H9 (cell line): ENCODE results near the gene MESP1. TPM values are rescaled to one million over a fixed set of nuclear protein-coding genes. Genes with fewer than 3 reads are reported as not detected.

Experiments used
- DNase-seq: peaks from one replicate; pipeline ENCODE4 v3.0.0-alpha.2; 2017
- H2AFZ ChIP-seq: one replicate; pipeline ENCODE4 v1.6.1; 2013; ENCODE audit warnings: mild to moderate bottlenecking, low read length, control low read depth, moderate library complexity
- H2AK5ac ChIP-seq: 2 replicates; pipeline ENCODE4 v1.6.1; 2013; ENCODE audit warnings: low read length, control low read depth, mixed read lengths; ENCODE audit not compliant: insufficient read length
- H2BK120ac ChIP-seq: one replicate; pipeline ENCODE4 v1.6.1; 2013; ENCODE audit warnings: low read depth, mild to moderate bottlenecking, low read length, control low read depth, inconsistent platforms; ENCODE audit not compliant: poor library complexity, severe bottlenecking
- H2BK12ac ChIP-seq: 2 replicates; pipeline ENCODE4 v1.6.1; 2013; ENCODE audit warnings: low read length, control low read depth, mixed read lengths, low read depth; ENCODE audit not compliant: insufficient read length
- H2BK15ac ChIP-seq: 2 replicates; pipeline ENCODE4 v1.6.1; 2013; ENCODE audit warnings: low read depth, low read length, control low read depth
- H2BK20ac ChIP-seq: one replicate; pipeline ENCODE4 v1.6.1; 2013; ENCODE audit warnings: low read depth, mild to moderate bottlenecking, low read length, control low read depth, inconsistent platforms; ENCODE audit not compliant: poor library complexity, severe bottlenecking
- H2BK5ac ChIP-seq: 2 replicates; pipeline ENCODE4 v1.6.1; 2013; ENCODE audit warnings: low read length, control low read depth, mixed read lengths; ENCODE audit not compliant: insufficient read length
- H3K14ac ChIP-seq: 2 replicates; pipeline ENCODE4 v1.6.1; 2013; ENCODE audit warnings: low read length, control low read depth; ENCODE audit not compliant: insufficient read depth
- H3K18ac ChIP-seq: 2 replicates; pipeline ENCODE4 v1.6.1; 2013; ENCODE audit warnings: low read depth, mild to moderate bottlenecking, mixed read lengths, low read length, control low read depth; ENCODE audit not compliant: insufficient read length
- H3K23ac ChIP-seq: 2 replicates; pipeline ENCODE4 v1.6.1; 2013; ENCODE audit warnings: low read length, control low read depth, mixed read lengths, low read depth; ENCODE audit not compliant: insufficient read length
- H3K23me2 ChIP-seq: 2 replicates; pipeline ENCODE4 v1.6.1; 2013; ENCODE audit warnings: low read depth, mild to moderate bottlenecking, mixed read lengths, low read length, control low read depth; ENCODE audit not compliant: insufficient read length, poor library complexity, severe bottlenecking
- H3K27ac ChIP-seq: 2 replicates; pipeline ENCODE4 v1.5.1; 2013; ENCODE audit warnings: low read length, control low read depth, mixed read lengths, low read depth; ENCODE audit not compliant: insufficient read length
- H3K27me3 ChIP-seq: 2 replicates; pipeline ENCODE4 v1.6.1; 2013; ENCODE audit warnings: low read length, control low read depth, inconsistent platforms; ENCODE audit not compliant: insufficient read depth
- H3K4ac ChIP-seq: 2 replicates; pipeline ENCODE4 v1.6.1; 2013; ENCODE audit warnings: low read depth, mild to moderate bottlenecking, control low read depth, inconsistent platforms, low read length, moderate library complexity
- H3K4me1 ChIP-seq: 2 replicates; pipeline ENCODE4 v1.6.1; 2013; ENCODE audit warnings: low read length, control low read depth, inconsistent platforms; ENCODE audit not compliant: insufficient read depth
- H3K4me2 ChIP-seq: 2 replicates; pipeline ENCODE4 v1.6.1; 2013; ENCODE audit warnings: low read length, control low read depth, mixed read lengths; ENCODE audit not compliant: insufficient read length, insufficient read depth
- H3K56ac ChIP-seq: 2 replicates; pipeline ENCODE4 v1.6.1; 2013; ENCODE audit warnings: low read depth, mild to moderate bottlenecking, mixed read lengths, low read length, control low read depth; ENCODE audit not compliant: insufficient read length
- H3K79me1 ChIP-seq: 2 replicates; pipeline ENCODE4 v1.6.1; 2013; ENCODE audit warnings: low read depth, mild to moderate bottlenecking, moderate library complexity, low read length, control low read depth, inconsistent platforms; ENCODE audit not compliant: insufficient read depth, poor library complexity, severe bottlenecking
- H3K79me2 ChIP-seq: 2 replicates; pipeline ENCODE4 v1.6.1; 2013; ENCODE audit warnings: low read length, control low read depth, inconsistent platforms; ENCODE audit not compliant: insufficient read depth
- H3K9ac ChIP-seq: 2 replicates; pipeline ENCODE4 v1.6.1; 2013; ENCODE audit warnings: low read length, control low read depth, mixed read lengths; ENCODE audit not compliant: insufficient read length; ENCODE audit errors: extremely low read depth
- H3K9me3 ChIP-seq: one replicate; pipeline ENCODE4 v1.6.1; 2013; ENCODE audit warnings: low read depth, low read length, inconsistent platforms; ENCODE audit not compliant: control insufficient read depth
- H3T11ph ChIP-seq: one replicate; pipeline ENCODE4 v1.6.1; 2013; ENCODE audit warnings: mild to moderate bottlenecking, low read length, control low read depth, inconsistent platforms
- H4K20me1 ChIP-seq: one replicate; pipeline ENCODE4 v1.6.1; 2013; ENCODE audit not compliant: control insufficient read depth, insufficient read length, insufficient read depth
- H4K5ac ChIP-seq: 2 replicates; pipeline ENCODE4 v1.6.1; 2013; ENCODE audit warnings: low read depth, mild to moderate bottlenecking, mixed read lengths, low read length, control low read depth; ENCODE audit not compliant: insufficient read length
- H4K8ac ChIP-seq: replicated peaks from 2 replicates; pipeline ENCODE4 v1.6.1; 2013; ENCODE audit warnings: low read length, control low read depth, mixed read lengths, low read depth; ENCODE audit not compliant: insufficient read length
- H4K91ac ChIP-seq: 2 replicates; pipeline ENCODE4 v1.6.1; 2013; ENCODE audit warnings: low read depth, mild to moderate bottlenecking, moderate library complexity, mixed read lengths, low read length, control low read depth; ENCODE audit not compliant: insufficient read length
- H3K27ac Mint-ChIP-seq, 3 experiments: 2 replicates in 2 of 3; 3 replicates in 1 of 3; pipeline ENCODE4 v1.8.0; 2020 to 2021; ENCODE audit warnings: mixed read lengths in 3 of 3, mild to moderate bottlenecking in 1 of 3, moderate library complexity in 1 of 3
- H3K27me3 Mint-ChIP-seq: 2 replicates; pipeline ENCODE4 v1.8.0; 2021; ENCODE audit warnings: low read depth, mild to moderate bottlenecking, moderate library complexity, mixed read lengths
- H3K36me3 Mint-ChIP-seq, 3 experiments: 2 replicates in 2 of 3; 3 replicates in 1 of 3; pipeline ENCODE4 v1.8.0; 2020 to 2021; ENCODE audit warnings: low read depth in 3 of 3, mixed read lengths in 3 of 3; ENCODE audit not compliant: insufficient read depth in 1 of 3
- H3K4me1 Mint-ChIP-seq, 2 experiments: 2 replicates each; pipeline ENCODE4 v1.8.0; 2020; ENCODE audit warnings: mixed read lengths in 2 of 2
- H3K4me3 Mint-ChIP-seq, 2 experiments: 2 replicates in 1 of 2; 3 replicates in 1 of 2; pipeline ENCODE4 v1.8.0; 2020 to 2021; ENCODE audit warnings: mild to moderate bottlenecking in 2 of 2, mixed read lengths in 2 of 2, moderate library complexity in 1 of 2
- H3K9me3 Mint-ChIP-seq, 2 experiments: 2 replicates in 1 of 2; 3 replicates in 1 of 2; pipeline ENCODE4 v1.8.0; 2020; ENCODE audit warnings: mild to moderate bottlenecking in 2 of 2, mixed read lengths in 2 of 2, moderate library complexity in 1 of 2
- CTCF ChIP-seq: fragments of 200-600 bp; sonication (generic); conservative IDR thresholded peaks from 3 replicates; pipeline ENCODE4 v1.8.0; 2021; ENCODE audit warnings: antibody characterized with exemption, mild to moderate bottlenecking
- WGBS: extraction: QIAGEN DNeasy Blood & Tissue Kit; methylation state at CpG from one replicate; pipeline ENCODE4 v1.1.7; 2013; ENCODE audit warnings: missing lambda C conversion rate, low lambda C conversion rate, mixed read lengths; ENCODE audit not compliant: insufficient read length; ENCODE audit errors: extremely low coverage; 5-methylcytosine and 5-hydroxymethylcytosine counted together
- total RNA-seq: library from RNA; stranded (reverse); gene quantifications from 2 replicates; pipeline ENCODE4 v1.2.1, GENCODE V29; 2021

MESP1 gene
- total RNA-seq, 1 experiment from 2014 or later: not detected

GRCh38 chr15:89777073-89777751, 26.2 kb upstream of the MESP1 start:
- Histone ChIP-seq H3K23ac (no peak overlapping the region), H4K5ac (no peak overlapping the region), H2AK5ac (no peak overlapping the region), H3K9me3 (no peaks in the 10 kb centered on the region), H3T11ph (no peak overlapping the region), H3K14ac (no peak overlapping the region), H3K4ac (no peak overlapping the region), H3K4me2 (peak overlapping the region; percentile 37), H2BK15ac (no peak overlapping the region), H3K18ac (no peak overlapping the region), H4K8ac (no peak overlapping the region), H4K91ac (no peak overlapping the region), H2AFZ (no peak overlapping the region), H3K79me1 (no peaks in the 10 kb centered on the region), H2BK120ac (no peak overlapping the region), H3K27me3 (peaks cover 7% of the 10 kb centered on the region; the same call in 1 of the 2 replicates), H3K56ac (no peak overlapping the region), H2BK20ac (no peak overlapping the region), H2BK5ac (no peak overlapping the region), H3K4me1 (peaks cover 3% of the 10 kb centered on the region), H3K79me2 (no peaks in the 10 kb centered on the region), H3K9ac (no peak overlapping the region), H2BK12ac (no peak overlapping the region), H3K23me2 (peaks cover 4% of the 10 kb centered on the region), H4K20me1 (no peaks in the 10 kb centered on the region), H3K27ac (no peak overlapping the region)
- Mint-ChIP-seq H3K4me1 (peaks cover 3 to 6% of the 10 kb centered on the region in 2 experiments), H3K9me3 (no peaks in the 10 kb centered on the region), H3K27me3 (peaks cover 66% of the 10 kb centered on the region), H3K4me3 (peak overlapping the region; percentile 38 to 40; a peak in 3 of 5 replicates), H3K27ac (no peak overlapping the region), H3K36me3 (no peaks in the 10 kb centered on the region)
- no peak for DNase-seq
- no CpG with 5 or more reads among the region's 25 CpGs for WGBS
- no peak for TF ChIP-seq CTCF
